Ovary (tissue), 3 donors: ENCODE results near the gene TOPAZ1.

Source experiments
- POLR2A ChIP-seq: fragments of 450-650 bp; IDR thresholded peaks from one replicate; pipeline ENCODE4 v1.6.1; 2017; ENCODE audit warnings: antibody characterized with exemption, mild to moderate bottlenecking, moderate library complexity
- TF ChIP-seq, protein P1 (sequence below), 3 donors: fragments of 450-650 bp in 2 of 3; fragments of 200-600 bp in 1 of 3; IDR thresholded peaks; one replicate each; pipeline versions ENCODE4 v1.5.1 to v1.8.0; 2016 to 2022; ENCODE audit warnings: antibody characterized with exemption in 3 of 3, mild to moderate bottlenecking in 1 of 3
- donor health status: DM: no; HTN: no; CAD: no.

- TF ChIP-seq, protein P1, sequence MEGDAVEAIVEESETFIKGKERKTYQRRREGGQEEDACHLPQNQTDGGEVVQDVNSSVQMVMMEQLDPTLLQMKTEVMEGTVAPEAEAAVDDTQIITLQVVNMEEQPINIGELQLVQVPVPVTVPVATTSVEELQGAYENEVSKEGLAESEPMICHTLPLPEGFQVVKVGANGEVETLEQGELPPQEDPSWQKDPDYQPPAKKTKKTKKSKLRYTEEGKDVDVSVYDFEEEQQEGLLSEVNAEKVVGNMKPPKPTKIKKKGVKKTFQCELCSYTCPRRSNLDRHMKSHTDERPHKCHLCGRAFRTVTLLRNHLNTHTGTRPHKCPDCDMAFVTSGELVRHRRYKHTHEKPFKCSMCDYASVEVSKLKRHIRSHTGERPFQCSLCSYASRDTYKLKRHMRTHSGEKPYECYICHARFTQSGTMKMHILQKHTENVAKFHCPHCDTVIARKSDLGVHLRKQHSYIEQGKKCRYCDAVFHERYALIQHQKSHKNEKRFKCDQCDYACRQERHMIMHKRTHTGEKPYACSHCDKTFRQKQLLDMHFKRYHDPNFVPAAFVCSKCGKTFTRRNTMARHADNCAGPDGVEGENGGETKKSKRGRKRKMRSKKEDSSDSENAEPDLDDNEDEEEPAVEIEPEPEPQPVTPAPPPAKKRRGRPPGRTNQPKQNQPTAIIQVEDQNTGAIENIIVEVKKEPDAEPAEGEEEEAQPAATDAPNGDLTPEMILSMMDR (IDR thresholded peaks at IDR 0.05), result no peak
- no peak for TF ChIP-seq POLR2A
Observed at GRCh38 chr3:44280077-44280476, 38.4 kb downstream of the TOPAZ1 start.
